ENCODE data around the gene TFCP2.

The TFCP2 gene

DNA sequence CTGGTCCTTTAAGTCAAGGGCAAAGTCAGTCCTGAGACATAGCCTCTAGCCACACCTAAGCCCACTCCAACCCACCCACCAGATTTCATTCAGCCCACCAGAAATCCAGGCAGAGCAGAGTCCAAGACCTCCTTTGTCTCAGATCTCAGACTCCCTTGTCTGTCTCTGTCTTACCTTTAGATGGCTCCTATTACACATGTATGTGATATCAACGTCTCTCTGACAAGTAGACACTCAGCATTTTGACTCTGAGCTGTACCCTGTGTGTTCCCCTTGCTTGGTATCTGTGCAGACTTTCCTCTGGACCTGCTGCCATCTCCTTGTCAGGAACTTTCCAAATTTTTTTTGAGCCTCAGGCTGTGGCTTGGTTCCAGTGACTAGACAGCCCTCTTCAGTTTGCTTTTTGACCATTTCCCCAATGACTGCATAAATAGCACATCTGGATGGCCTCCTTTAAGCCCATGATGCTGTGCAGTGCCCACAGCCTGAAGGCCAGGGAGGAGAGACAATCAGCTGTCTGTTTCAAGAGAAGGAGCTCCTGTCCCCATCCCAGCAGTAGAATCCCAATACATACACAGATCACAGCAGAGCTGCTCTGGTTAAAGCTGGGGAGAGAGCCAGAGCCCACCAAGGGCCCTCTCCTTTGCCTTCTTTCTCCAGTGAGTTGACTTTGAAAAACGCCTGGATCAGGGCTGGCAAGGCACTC is 37.9 kb upstream of the TFCP2 start:
- TF ChIP-seq EZH2phosphoT487 (conservative IDR thresholded peaks at IDR 0.05; ENCODE audit: low read length) (no peak), CTCF (IDR thresholded peaks at IDR 0.05; ENCODE audit: insufficient read depth, low read length, poor library complexity, severe bottlenecking) (no peak)
- Histone ChIP-seq H3K36me3 (ENCODE audit: low read length) (no peaks in the 10 kb centered on the region), H3K79me2 (ENCODE audit: insufficient read depth, low read length) (no peaks in the 10 kb centered on the region), H3K4me2 (ENCODE audit: low read depth, low read length, poor library complexity, severe bottlenecking) (no peak overlapping the region), H3F3A (ENCODE audit: insufficient read depth) (peaks cover 2% of the 10 kb centered on the region; the same call in 1 of the 2 replicates), H3K27me3 (ENCODE audit: low read length) (no peaks in the 10 kb centered on the region), H3K9me3 (ENCODE audit: insufficient read depth, low read length) (no peaks in the 10 kb centered on the region), H2AFZ (ENCODE audit: low read depth, low read length, severe bottlenecking) (no peak overlapping the region), H3K9me2 (replicated peaks; ENCODE audit: insufficient read depth, low read length) (no peaks in the 10 kb centered on the region), H4K20me1 (ENCODE audit: low read depth, low read length) (no peaks in the 10 kb centered on the region), H3K27ac (ENCODE audit: low read depth, low read length) (no peak overlapping the region), H3K4me3 (ENCODE audit: insufficient read depth, low read length, poor library complexity, severe bottlenecking) (no peak overlapping the region), H3K9ac (ENCODE audit: low read length) (no peak overlapping the region)

GRCh38 chr12:51209259-51209658 is 36.3 kb upstream of the TFCP2 start:
- no peaks in the 10 kb centered on the region for H3K9me2 ChIP-seq (replicated peaks; ENCODE audit: insufficient read depth, low read length)
- no peak overlapping the region for H2AFZ ChIP-seq (ENCODE audit: low read depth, low read length, severe bottlenecking)
- H3K4me2 ChIP-seq (ENCODE audit: low read depth, low read length, poor library complexity, severe bottlenecking) = no peak overlapping the region
- H3K9me3 ChIP-seq (ENCODE audit: insufficient read depth, low read length) = no peaks in the 10 kb centered on the region
- H3K27me3 ChIP-seq (ENCODE audit: low read length) = no peaks in the 10 kb centered on the region
- no peaks in the 10 kb centered on the region for H3K79me2 ChIP-seq (ENCODE audit: insufficient read depth, low read length)
- H3K9ac ChIP-seq (ENCODE audit: low read length) = no peak overlapping the region
- H3F3A ChIP-seq (ENCODE audit: insufficient read depth) = no peaks in the 10 kb centered on the region
- no peaks in the 10 kb centered on the region for H4K20me1 ChIP-seq (ENCODE audit: low read depth, low read length)
- no peaks in the 10 kb centered on the region for H3K36me3 ChIP-seq (ENCODE audit: low read length)
- TF ChIP-seq CTCF (IDR thresholded peaks at IDR 0.05; ENCODE audit: insufficient read depth, low read length, poor library complexity, severe bottlenecking) (no peak), EZH2phosphoT487 (conservative IDR thresholded peaks at IDR 0.05; ENCODE audit: low read length) (no peak)
- H3K4me3 ChIP-seq (ENCODE audit: insufficient read depth, low read length, poor library complexity, severe bottlenecking) = no peak overlapping the region
- no peak overlapping the region for H3K27ac ChIP-seq (ENCODE audit: low read depth, low read length)

- Histone ChIP-seq H3K9ac (ENCODE audit: low read length) (no peak overlapping the region), H3F3A (ENCODE audit: insufficient read depth) (no peaks in the 10 kb centered on the region), H3K4me3 (ENCODE audit: insufficient read depth, low read length, poor library complexity, severe bottlenecking) (no peak overlapping the region), H3K4me2 (ENCODE audit: low read depth, low read length, poor library complexity, severe bottlenecking) (no peak overlapping the region), H3K27me3 (ENCODE audit: low read length) (no peaks in the 10 kb centered on the region), H3K36me3 (ENCODE audit: low read length) (no peaks in the 10 kb centered on the region), H2AFZ (ENCODE audit: low read depth, low read length, severe bottlenecking) (no peak overlapping the region), H3K79me2 (ENCODE audit: insufficient read depth, low read length) (no peaks in the 10 kb centered on the region), H3K9me3 (ENCODE audit: insufficient read depth, low read length) (no peaks in the 10 kb centered on the region), H3K9me2 (replicated peaks; ENCODE audit: insufficient read depth, low read length) (no peaks in the 10 kb centered on the region), H3K27ac (ENCODE audit: low read depth, low read length) (no peak overlapping the region), H4K20me1 (ENCODE audit: low read depth, low read length) (no peaks in the 10 kb centered on the region)
- TF ChIP-seq CTCF (IDR thresholded peaks at IDR 0.05; ENCODE audit: insufficient read depth, low read length, poor library complexity, severe bottlenecking) (no peak), EZH2phosphoT487 (conservative IDR thresholded peaks at IDR 0.05; ENCODE audit: low read length) (no peak)
Measured at GRCh38 chr12:51208016-51208660, 35.2 kb upstream of the TFCP2 start.

Measured in SU-DHL-6 (cell line).